GM20431 (cell line): ENCODE measurements around the gene PAM16.
"Not testable (repeated sequence)": the region's sequence is repeated elsewhere in the genome, so short reads cannot be mapped to it uniquely, and the experiment has no call there.

Experiments
- in situ Hi-C: fragments of 300-500 bp; cut with MseI, MboI; formaldehyde crosslinking; loops from one replicate; pipeline ENCODE4 v1.15.0; 2020; ENCODE audit warnings: low sequenced_read_pairs; ENCODE audit not compliant: unreplicated experiment

Gene PAM16

GRCh38 chr16:4350787-4351659 is at the start of gene PAM16:
TSS of gene PAM16 (minus strand) at chr16:4351321. CDS start at chr16:4351234, 87 bp downstream.
- in situ Hi-C loops = no loop called here

GRCh38 chr16:4399001-4399730 is 48.0 kb upstream of the PAM16 start:
- in situ Hi-C loops = no loop called here

GRCh38 chr16:4395055-4395726 is 44.1 kb upstream of the PAM16 start:
- in situ Hi-C loops = no loop called here

GRCh38 chr16:4393850-4394249 is 42.7 kb upstream of the PAM16 start:
- in situ Hi-C loops = not testable (repeated sequence)

GRCh38 chr16:4393240-4393600 is 42.1 kb upstream of the PAM16 start:
- in situ Hi-C loops = no loop called here

- in situ Hi-C loops = no loop called here
Observed at GRCh38 chr16:4392382-4393239, 41.5 kb upstream of the PAM16 start.

- in situ Hi-C loops = no loop called here
Observed at GRCh38 chr16:4391631-4392381, 40.7 kb upstream of the PAM16 start.

- in situ Hi-C loops = no loop called here
Observed at GRCh38 chr16:4390266-4391260, 39.4 kb upstream of the PAM16 start.

GRCh38 chr16:4389051-4389955 is 38.2 kb upstream of the PAM16 start:
- in situ Hi-C loops = no loop called here

- in situ Hi-C loops = no loop called here
Observed at GRCh38 chr16:4388271-4389021, 37.3 kb upstream of the PAM16 start.

GRCh38 chr16:4387781-4388180 is 36.7 kb upstream of the PAM16 start:
- in situ Hi-C loops = no loop called here

GRCh38 chr16:4386951-4387565 is 35.9 kb upstream of the PAM16 start:
- in situ Hi-C loops = no loop called here

GRCh38 chr16:4386451-4386805 is 35.3 kb upstream of the PAM16 start:
- in situ Hi-C loops = no loop called here

- in situ Hi-C loops = no loop called here
Observed at GRCh38 chr16:4385789-4386450, 34.8 kb upstream of the PAM16 start.

GRCh38 chr16:4385066-4385788 is 34.1 kb upstream of the PAM16 start:
- in situ Hi-C loops = no loop called here
